NCI-H82 treated with DMSO at 0.1 percent for 48 hours (cell line): ENCODE results near the gene ARHGAP1.

Experiments used
- DNase-seq: peaks from one replicate; lab custom pipeline; 2025; ENCODE audit not compliant: unreplicated experiment; lab: John Stamatoyannopoulos, UW

The ARHGAP1 gene

GRCh38 chr11:46643986-46644385, 56.4 kb downstream of the ARHGAP1 start:
- DNase-seq: no peak

GRCh38 chr11:46643531-46643930, 56.9 kb downstream of the ARHGAP1 start:
- DNase-seq: no peak

GRCh38 chr11:46642627-46643335, 57.6 kb downstream of the ARHGAP1 start:
- DNase-seq: no peak

GRCh38 chr11:46641639-46642038, 58.8 kb downstream of the ARHGAP1 start:
- no peak for DNase-seq

GRCh38 chr11:46640036-46640788, 60.2 kb downstream of the ARHGAP1 start:
- DNase-seq: no peak

- DNase-seq: no peak
These were observed 61.1 kb downstream of the ARHGAP1 start for GRCh38 chr11:46639197-46639839.

- DNase-seq: no peak
These were observed 62.9 kb downstream of the ARHGAP1 start for GRCh38 chr11:46637546-46637945.

- DNase-seq: no peak
These were observed 64.8 kb downstream of the ARHGAP1 start for GRCh38 chr11:46635557-46636139.

GRCh38 chr11:46633291-46634217, 66.9 kb downstream of the ARHGAP1 start:
- DNase-seq: no peak

- DNase-seq: no peak
These were observed 67.9 kb downstream of the ARHGAP1 start for GRCh38 chr11:46632502-46632901.

- DNase-seq: no peak
These were observed 68.7 kb downstream of the ARHGAP1 start for GRCh38 chr11:46631676-46632075.

- DNase-seq: no peak
These were observed 70.2 kb downstream of the ARHGAP1 start for GRCh38 chr11:46630237-46630636.

GRCh38 chr11:46628961-46629360, 71.5 kb downstream of the ARHGAP1 start:
- DNase-seq: no peak
